Activated CD8-positive, alpha-beta T cell treated with anti-CD3 and anti-CD28 coated beads for 36 hours (primary cell): ENCODE measurements around the gene SORCS2. TPM values are rescaled to one million over a fixed set of nuclear protein-coding genes. Genes with fewer than 3 reads are reported as not detected.

Experiments used
- ATAC-seq: fragments of 200-7000 bp; cut with Tn5 transposase; one replicate; pipeline ENCODE4 v1.10.0; 2021; ENCODE audit warnings: mild to moderate bottlenecking, moderate library complexity
- CTCF ChIA-PET: fragments of 350-600 bp; sonication (Branson Sonifier 250); formaldehyde crosslinking; loops from one replicate; lab custom pipeline; 2021; ENCODE audit warnings: antibody characterized with exemption; lab: Charles Lee
- POLR2A ChIA-PET: fragments of 350-600 bp; sonication (Branson Sonifier 250); formaldehyde crosslinking; loops from one replicate; lab custom pipeline; 2021; ENCODE audit warnings: antibody characterized with exemption; lab: Charles Lee
- DNase-seq: peaks from one replicate; pipeline ENCODE4 v3.0.0-alpha.2; 2020
- H3K27ac Mint-ChIP-seq: one replicate; pipeline ENCODE4 v1.8.0; 2021; ENCODE audit warnings: mild to moderate bottlenecking, mixed read lengths
- H3K27me3 Mint-ChIP-seq: one replicate; pipeline ENCODE4 v1.8.0; 2021; ENCODE audit warnings: mixed read lengths
- H3K36me3 Mint-ChIP-seq: one replicate; pipeline ENCODE4 v1.8.0; 2021; ENCODE audit warnings: low read depth, mixed read lengths
- H3K4me1 Mint-ChIP-seq: one replicate; pipeline ENCODE4 v1.8.0; 2021; ENCODE audit warnings: low read depth, mixed read lengths
- H3K4me3 Mint-ChIP-seq: one replicate; pipeline ENCODE4 v1.8.0; 2021; ENCODE audit warnings: mild to moderate bottlenecking, moderate library complexity, mixed read lengths
- H3K9me3 Mint-ChIP-seq: one replicate; pipeline ENCODE4 v1.8.0; 2021; ENCODE audit warnings: mixed read lengths
- intact Hi-C: fragments of 100-400 bp; cut with micrococcal nuclease; formaldehyde crosslinking; loops from one replicate; pipeline ENCODE4 v1.10.0; 2022
- total RNA-seq, 2 experiments: library from RNA; stranded (reverse); gene quantifications; one replicate each; pipeline ENCODE4 v1.2.3, GENCODE V29; 2021
- TF ChIP-seq, protein P1 (sequence below): fragments of 200-600 bp; IDR thresholded peaks from one replicate; pipeline ENCODE4 v1.8.0; 2022; ENCODE audit warnings: antibody characterized with exemption, mild to moderate bottlenecking

SORCS2 gene
- total RNA-seq, 2 experiments from 2014 or later: 0.05 TPM; not detected in 1

GRCh38 chr4:7309636-7310390 is 117.5 kb downstream of the SORCS2 start:
- CTCF ChIA-PET: no interaction called here
- H3K27me3 Mint-ChIP-seq: peaks cover 3% of the 10 kb centered on the region

DNA sequence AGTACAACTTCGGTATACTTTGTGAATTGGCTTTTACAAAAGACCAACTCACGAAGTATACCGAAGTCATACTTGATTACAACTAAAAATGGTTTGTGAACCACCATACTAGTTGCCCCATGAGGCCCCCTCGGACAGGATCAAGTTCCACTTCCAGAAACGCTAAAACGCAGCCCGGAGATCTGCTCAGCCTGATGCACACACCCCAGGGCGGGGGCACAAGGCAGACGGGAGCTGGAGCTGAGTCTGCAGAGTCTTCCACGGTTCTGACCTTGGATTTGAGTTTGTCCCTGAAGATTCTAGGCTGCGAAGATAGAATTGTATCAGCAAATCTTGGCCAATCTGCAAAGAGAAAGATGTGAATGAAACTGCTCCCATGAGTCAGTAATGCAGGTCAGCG is 118.1 kb downstream of the SORCS2 start:
- TF ChIP-seq, protein P1, sequence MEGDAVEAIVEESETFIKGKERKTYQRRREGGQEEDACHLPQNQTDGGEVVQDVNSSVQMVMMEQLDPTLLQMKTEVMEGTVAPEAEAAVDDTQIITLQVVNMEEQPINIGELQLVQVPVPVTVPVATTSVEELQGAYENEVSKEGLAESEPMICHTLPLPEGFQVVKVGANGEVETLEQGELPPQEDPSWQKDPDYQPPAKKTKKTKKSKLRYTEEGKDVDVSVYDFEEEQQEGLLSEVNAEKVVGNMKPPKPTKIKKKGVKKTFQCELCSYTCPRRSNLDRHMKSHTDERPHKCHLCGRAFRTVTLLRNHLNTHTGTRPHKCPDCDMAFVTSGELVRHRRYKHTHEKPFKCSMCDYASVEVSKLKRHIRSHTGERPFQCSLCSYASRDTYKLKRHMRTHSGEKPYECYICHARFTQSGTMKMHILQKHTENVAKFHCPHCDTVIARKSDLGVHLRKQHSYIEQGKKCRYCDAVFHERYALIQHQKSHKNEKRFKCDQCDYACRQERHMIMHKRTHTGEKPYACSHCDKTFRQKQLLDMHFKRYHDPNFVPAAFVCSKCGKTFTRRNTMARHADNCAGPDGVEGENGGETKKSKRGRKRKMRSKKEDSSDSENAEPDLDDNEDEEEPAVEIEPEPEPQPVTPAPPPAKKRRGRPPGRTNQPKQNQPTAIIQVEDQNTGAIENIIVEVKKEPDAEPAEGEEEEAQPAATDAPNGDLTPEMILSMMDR: no peak
- peaks cover 3% of the 10 kb centered on the region for H3K27me3 Mint-ChIP-seq
- no peak overlapping the region for H3K4me3 Mint-ChIP-seq
- H3K4me1 Mint-ChIP-seq: no peaks in the 10 kb centered on the region
- H3K27ac Mint-ChIP-seq: no peak overlapping the region
- intact Hi-C loops: no loop called here
- CTCF ChIA-PET: no interaction called here
- no peak for DNase-seq
- no peaks in the 10 kb centered on the region for H3K9me3 Mint-ChIP-seq
- H3K36me3 Mint-ChIP-seq: no peaks in the 10 kb centered on the region
- POLR2A ChIA-PET: no interaction called here
- no peak for ATAC-seq

More at GRCh38 chr4:7309636-7310390, 117.5 kb downstream of the SORCS2 start:
- TF ChIP-seq, protein P1: no peak
- Mint-ChIP-seq H3K27ac (no peak overlapping the region), H3K9me3 (no peaks in the 10 kb centered on the region), H3K4me3 (no peak overlapping the region), H3K4me1 (no peaks in the 10 kb centered on the region), H3K36me3 (no peaks in the 10 kb centered on the region)
- no peak for DNase-seq
- intact Hi-C loops: no loop called here
- ATAC-seq: no peak
- POLR2A ChIA-PET: no interaction called here

DNA sequence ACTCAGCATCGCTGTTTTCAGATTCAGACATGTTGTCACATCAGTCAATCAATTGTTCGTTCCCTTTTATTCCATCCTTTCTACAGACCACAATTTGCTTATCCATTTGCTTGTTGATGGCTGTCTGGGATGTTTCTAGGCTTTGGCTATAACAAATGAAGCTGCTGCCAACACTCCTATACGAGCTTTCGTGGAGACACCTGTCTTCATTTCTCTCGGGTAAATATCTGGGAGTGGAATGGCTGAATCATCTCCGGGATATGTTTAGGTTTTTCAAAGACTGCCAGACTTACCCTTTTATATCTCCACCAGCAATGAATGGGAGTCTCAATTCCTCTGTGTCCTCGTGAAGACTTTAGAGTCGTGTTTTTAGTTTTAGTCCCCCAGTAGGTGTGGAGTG is 118.9 kb downstream of the SORCS2 start:
- intact Hi-C loops: no loop called here
- CTCF ChIA-PET: no interaction called here
- TF ChIP-seq, protein P1: no peak
- DNase-seq (no peak), ATAC-seq (no peak)
- Mint-ChIP-seq H3K4me3 (no peak overlapping the region), H3K36me3 (no peaks in the 10 kb centered on the region), H3K4me1 (no peaks in the 10 kb centered on the region), H3K27me3 (peaks cover 7% of the 10 kb centered on the region), H3K27ac (no peak overlapping the region), H3K9me3 (no peaks in the 10 kb centered on the region)
- POLR2A ChIA-PET: no interaction called here

GRCh38 chr4:7312691-7313090 is 120.4 kb downstream of the SORCS2 start:
- H3K4me1 Mint-ChIP-seq: no peaks in the 10 kb centered on the region
- DNase-seq (no peak), ATAC-seq (no peak)
- TF ChIP-seq, protein P1: no peak
- H3K4me3 Mint-ChIP-seq: no peak overlapping the region
- intact Hi-C loops: no loop called here
- POLR2A ChIA-PET: interaction anchor here (0.7 kb wide), 1 partner anchor 41 kb away, joined by 4 read pairs; no protein-coding TSS in a partner anchor
- peaks cover 7% of the 10 kb centered on the region for H3K27me3 Mint-ChIP-seq
- no peaks in the 10 kb centered on the region for H3K9me3 Mint-ChIP-seq
- no peak overlapping the region for H3K27ac Mint-ChIP-seq
- CTCF ChIA-PET: interaction anchor here (2.0 kb wide), 1 partner anchor 22 kb away, joined by 7 read pairs; no protein-coding TSS in a partner anchor
- no peaks in the 10 kb centered on the region for H3K36me3 Mint-ChIP-seq

DNA sequence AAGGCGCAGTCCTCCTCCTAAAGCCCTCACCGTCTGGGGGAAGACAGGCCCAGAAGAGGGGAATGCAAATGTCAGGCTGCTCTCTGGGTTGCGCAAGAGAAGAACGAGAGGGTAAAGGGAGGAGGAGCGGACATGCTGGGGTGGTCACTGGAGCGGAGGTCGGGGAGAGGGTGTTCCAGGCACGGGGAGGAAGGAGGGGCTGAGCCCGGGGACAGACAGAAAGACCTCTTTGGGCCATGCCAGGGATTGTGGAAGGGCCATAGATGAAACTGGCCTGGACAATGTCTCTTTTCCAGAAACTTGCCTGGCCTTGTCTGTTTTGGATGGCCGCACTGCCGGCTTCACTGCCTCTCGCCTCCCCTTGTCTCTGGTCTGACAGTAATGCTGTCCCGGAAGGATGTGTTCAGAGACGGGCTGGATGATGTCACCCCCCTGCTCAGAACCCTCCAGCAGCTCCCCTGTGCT is 121.0 kb downstream of the SORCS2 start:
- H3K36me3 Mint-ChIP-seq: no peaks in the 10 kb centered on the region
- H3K4me1 Mint-ChIP-seq: no peaks in the 10 kb centered on the region
- CTCF ChIA-PET: interaction anchor here (2.0 kb wide), 1 partner anchor 22 kb away, joined by 7 read pairs; no protein-coding TSS in a partner anchor
- POLR2A ChIA-PET: interaction anchor here (0.7 kb wide), 1 partner anchor 42 kb away, joined by 4 read pairs; no protein-coding TSS in a partner anchor
- TF ChIP-seq, protein P1: no peak
- no peak overlapping the region for H3K27ac Mint-ChIP-seq
- intact Hi-C loops: no loop called here
- no peak for DNase-seq
- no peak overlapping the region for H3K4me3 Mint-ChIP-seq
- H3K9me3 Mint-ChIP-seq: peaks cover 1% of the 10 kb centered on the region
- peaks cover 6% of the 10 kb centered on the region for H3K27me3 Mint-ChIP-seq
- no peak for ATAC-seq
